ENCODE results near the gene HRG. TPM values are rescaled to one million over a fixed set of nuclear protein-coding genes. Genes with fewer than 3 reads are reported as not detected.

Gene HRG
- total RNA-seq, result not detected in 2 replicates

GRCh38 chr3:186665625-186666188, at the start of gene HRG:
TSS of gene HRG (plus strand) at chr3:186666014. CDS start at chr3:186666032, 18 bp downstream.

GRCh38 chr3:186639778-186640472, 25.9 kb upstream of the HRG start, which contains the start of gene FETUB:
TSS of gene FETUB (plus strand) at chr3:186640399. CDS start at chr3:186640461, 62 bp downstream.

GRCh38 chr3:186717039-186717457, 51.2 kb downstream of the HRG start, which contains the start of gene KNG1:
TSS of gene KNG1 (plus strand) at chr3:186717359. CDS start at chr3:186717543, 184 bp downstream.

Other genes starting within 250 kb of the HRG start
- 0.79 and 0.94 TPM in 2 replicates for gene CRYGS, start 121.6 kb upstream of the HRG start, total RNA-seq
- gene TBCCD1, start 98.7 kb upstream of the HRG start, total RNA-seq, result 9.0 and 10.6 TPM in 2 replicates
- 21.9 and 37.7 TPM in 2 replicates for gene DNAJB11, start 95.3 kb upstream of the HRG start, total RNA-seq
- not detected in 2 replicates for gene AHSG, start 53.0 kb upstream of the HRG start, total RNA-seq
- gene FETUB, start 25.6 kb upstream of the HRG start, total RNA-seq, result not detected in 2 replicates
- gene KNG1, start 51.3 kb downstream of the HRG start, total RNA-seq, result not detected in 2 replicates
- gene EIF4A2, start 117.6 kb downstream of the HRG start, total RNA-seq, result 877 and 1,165 TPM in 2 replicates
- 10.5 and 11.0 TPM in 2 replicates for gene RFC4, start 140.5 kb downstream of the HRG start, total RNA-seq
- not detected in 2 replicates for gene ADIPOQ, start 176.7 kb downstream of the HRG start, total RNA-seq

All from bronchial smooth muscle cell (primary cell).